Parathyroid adenoma (tissue), 2 donors: ENCODE data around the gene NPY4R.
"Not testable (repeated sequence)": the region's sequence is repeated elsewhere in the genome, so short reads cannot be mapped to it uniquely, and the experiment has no call there.

ENCODE experiments used
- H2AFZ ChIP-seq: fragments of 300-600 bp; sonication (generic); one replicate; pipeline ENCODE4 v1.7.0; 2017; ENCODE audit warnings: antibody characterized with exemption, mild to moderate bottlenecking
- H3K27ac ChIP-seq: fragments of 300-600 bp; sonication (generic); one replicate; pipeline ENCODE4 v1.7.0; 2017
- H3K27me3 ChIP-seq: fragments of 300-600 bp; sonication (generic); one replicate; pipeline ENCODE4 v1.7.0; 2017; ENCODE audit warnings: low read length; ENCODE audit not compliant: control insufficient read depth, insufficient read depth
- H3K36me3 ChIP-seq: fragments of 300-600 bp; sonication (generic); one replicate; pipeline ENCODE4 v1.7.0; 2017; ENCODE audit warnings: low read length; ENCODE audit not compliant: control insufficient read depth, insufficient read depth
- H3K4me1 ChIP-seq: fragments of 300-600 bp; sonication (generic); one replicate; pipeline ENCODE4 v1.7.0; 2017; ENCODE audit warnings: control low read depth
- H3K4me2 ChIP-seq: fragments of 300-600 bp; sonication (generic); one replicate; pipeline ENCODE4 v1.7.0; 2017; ENCODE audit warnings: low read length
- H3K4me3 ChIP-seq: fragments of 300-600 bp; sonication (generic); one replicate; pipeline ENCODE4 v1.7.0; 2017; ENCODE audit warnings: low read depth, low read length
- H3K79me2 ChIP-seq: fragments of 300-600 bp; sonication (generic); one replicate; pipeline ENCODE4 v1.7.0; 2017; ENCODE audit warnings: control low read depth
- H3K9ac ChIP-seq: fragments of 300-600 bp; sonication (generic); one replicate; pipeline ENCODE4 v1.7.0; 2017; ENCODE audit warnings: mild to moderate bottlenecking
- H3K9me3 ChIP-seq: fragments of 300-600 bp; sonication (generic); one replicate; pipeline ENCODE4 v1.7.0; 2017; ENCODE audit warnings: low read length; ENCODE audit not compliant: control insufficient read depth
- TF ChIP-seq, protein P1 (sequence below): fragments of 300-600 bp; sonication (generic); IDR thresholded peaks from one replicate; pipeline ENCODE4 v1.7.0; 2017; ENCODE audit warnings: antibody characterized with exemption, mild to moderate bottlenecking
- donor health status: primary hyperparathyroidism.

NPY4R gene

DNA sequence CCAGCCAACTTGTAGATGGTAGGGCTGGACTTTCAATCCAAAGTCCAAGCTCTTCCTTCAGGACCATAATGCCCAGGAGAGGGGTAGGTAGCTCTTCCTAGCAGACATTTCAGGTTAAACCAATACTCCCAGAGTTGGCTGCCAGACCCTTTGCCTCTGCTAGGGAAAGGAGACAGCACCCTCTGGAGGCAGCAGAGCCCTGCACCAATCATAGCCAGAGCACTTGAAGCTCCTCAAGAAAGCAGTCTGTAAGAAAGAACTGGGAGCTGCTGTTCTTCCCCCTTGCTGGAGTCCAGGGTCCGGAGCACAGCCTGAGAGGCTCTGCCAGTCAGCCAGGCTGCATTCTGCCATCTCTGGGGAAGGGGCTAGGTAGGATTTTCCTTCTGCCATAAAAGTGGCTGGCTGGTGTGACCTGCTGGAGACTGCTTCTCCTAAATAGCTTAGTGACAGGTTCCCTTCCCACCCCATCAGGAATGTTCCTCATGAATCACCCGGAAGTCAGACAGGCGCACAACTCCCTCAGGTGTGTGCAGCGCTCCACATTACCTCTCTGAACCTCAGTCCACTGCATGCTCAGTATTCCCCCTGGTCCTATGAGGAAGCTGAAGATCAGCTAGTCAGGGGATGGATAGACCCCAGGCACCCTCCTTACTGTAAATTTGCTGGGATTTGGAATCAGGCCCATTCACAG lies 2.5 kb upstream of the NPY4R start:
- H3K79me2 ChIP-seq, H3K27ac ChIP-seq, H3K4me2 ChIP-seq, H3K27me3 ChIP-seq, H3K9me3 ChIP-seq, H2AFZ ChIP-seq, H3K9ac ChIP-seq, H3K4me3 ChIP-seq, H3K36me3 ChIP-seq, H3K4me1 ChIP-seq: not testable (repeated sequence)
- TF ChIP-seq, protein P1, sequence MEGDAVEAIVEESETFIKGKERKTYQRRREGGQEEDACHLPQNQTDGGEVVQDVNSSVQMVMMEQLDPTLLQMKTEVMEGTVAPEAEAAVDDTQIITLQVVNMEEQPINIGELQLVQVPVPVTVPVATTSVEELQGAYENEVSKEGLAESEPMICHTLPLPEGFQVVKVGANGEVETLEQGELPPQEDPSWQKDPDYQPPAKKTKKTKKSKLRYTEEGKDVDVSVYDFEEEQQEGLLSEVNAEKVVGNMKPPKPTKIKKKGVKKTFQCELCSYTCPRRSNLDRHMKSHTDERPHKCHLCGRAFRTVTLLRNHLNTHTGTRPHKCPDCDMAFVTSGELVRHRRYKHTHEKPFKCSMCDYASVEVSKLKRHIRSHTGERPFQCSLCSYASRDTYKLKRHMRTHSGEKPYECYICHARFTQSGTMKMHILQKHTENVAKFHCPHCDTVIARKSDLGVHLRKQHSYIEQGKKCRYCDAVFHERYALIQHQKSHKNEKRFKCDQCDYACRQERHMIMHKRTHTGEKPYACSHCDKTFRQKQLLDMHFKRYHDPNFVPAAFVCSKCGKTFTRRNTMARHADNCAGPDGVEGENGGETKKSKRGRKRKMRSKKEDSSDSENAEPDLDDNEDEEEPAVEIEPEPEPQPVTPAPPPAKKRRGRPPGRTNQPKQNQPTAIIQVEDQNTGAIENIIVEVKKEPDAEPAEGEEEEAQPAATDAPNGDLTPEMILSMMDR, result peak; percentile 23

DNA sequence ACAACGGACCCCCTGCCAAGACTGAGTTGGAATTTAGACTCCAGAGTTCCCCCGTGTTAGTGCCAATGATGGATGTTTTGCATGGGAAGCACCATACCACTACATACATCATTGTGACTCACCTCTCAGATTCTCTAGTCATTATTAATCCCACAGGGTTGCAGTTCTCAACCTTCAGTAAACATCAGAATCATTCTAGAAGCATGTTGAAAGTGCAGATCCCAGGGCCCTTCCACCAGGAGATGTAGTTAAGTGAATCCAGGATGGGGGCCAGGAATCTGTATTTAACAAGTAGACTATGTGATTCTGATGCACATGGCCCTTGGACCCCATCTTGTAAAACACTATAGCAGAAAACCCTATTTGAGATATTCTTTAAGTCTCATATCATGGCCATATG lies 2.1 kb downstream of the NPY4R start:
- not testable (repeated sequence) for H3K79me2 ChIP-seq, H3K4me1 ChIP-seq, H3K4me2 ChIP-seq, H3K9ac ChIP-seq, H3K4me3 ChIP-seq, H3K27me3 ChIP-seq, H3K36me3 ChIP-seq, H2AFZ ChIP-seq, H3K27ac ChIP-seq, H3K9me3 ChIP-seq

DNA sequence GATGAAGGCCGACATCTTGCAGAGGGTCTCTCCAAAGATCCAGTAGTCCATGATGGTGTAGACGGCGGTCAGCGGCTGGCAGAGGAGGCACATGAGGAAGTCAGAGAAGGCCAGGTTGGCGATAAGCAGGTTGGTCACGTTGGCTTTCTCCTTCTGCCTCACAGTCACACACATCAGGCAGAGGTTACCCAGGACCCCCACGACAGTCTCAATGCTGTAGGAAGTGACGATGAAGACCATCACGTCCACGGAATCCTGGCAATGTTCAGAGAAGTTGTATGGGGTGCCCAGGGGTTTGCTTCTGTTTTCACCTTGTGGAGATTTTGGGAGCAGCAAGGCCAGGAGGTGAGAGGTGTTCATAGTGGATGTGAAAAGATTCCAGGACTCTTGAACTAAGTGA lies 3.5 kb downstream of the NPY4R start:
- not testable (repeated sequence) for H3K4me2 ChIP-seq, H3K4me3 ChIP-seq, H3K79me2 ChIP-seq, H3K9ac ChIP-seq, H3K4me1 ChIP-seq, H3K9me3 ChIP-seq, H3K27ac ChIP-seq, H3K27me3 ChIP-seq, H2AFZ ChIP-seq, H3K36me3 ChIP-seq

DNA sequence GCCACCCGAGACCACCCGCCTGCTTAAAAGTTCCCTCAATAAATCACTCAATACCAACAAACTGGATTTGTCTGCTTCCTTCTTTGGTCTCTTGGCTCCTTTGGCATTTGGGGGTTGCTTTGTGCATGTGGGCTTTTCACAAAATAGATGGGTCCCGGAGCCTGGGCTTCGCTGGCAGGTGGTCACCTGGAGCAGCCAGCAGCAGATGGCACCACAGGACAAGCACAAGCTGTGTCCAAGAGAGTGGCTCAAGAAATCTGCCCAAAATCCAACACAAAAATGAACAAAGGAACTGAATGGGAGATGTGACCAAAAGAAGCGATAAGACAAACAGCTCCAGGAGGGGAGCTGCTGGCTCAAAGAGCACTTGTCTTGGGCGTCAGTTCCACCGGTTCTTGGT lies 6.2 kb downstream of the NPY4R start:
- not testable (repeated sequence) for H3K79me2 ChIP-seq, H3K27ac ChIP-seq, H3K4me1 ChIP-seq, H3K4me2 ChIP-seq, H2AFZ ChIP-seq, H3K4me3 ChIP-seq, H3K9me3 ChIP-seq, H3K27me3 ChIP-seq, H3K9ac ChIP-seq, H3K36me3 ChIP-seq

GRCh38 chr10:46457071-46457470 lies 8.7 kb downstream of the NPY4R start:
- not testable (repeated sequence) for H2AFZ ChIP-seq, H3K27ac ChIP-seq, H3K27me3 ChIP-seq, H3K4me2 ChIP-seq, H3K9me3 ChIP-seq, H3K36me3 ChIP-seq, H3K4me1 ChIP-seq, H3K79me2 ChIP-seq, H3K9ac ChIP-seq, H3K4me3 ChIP-seq

DNA sequence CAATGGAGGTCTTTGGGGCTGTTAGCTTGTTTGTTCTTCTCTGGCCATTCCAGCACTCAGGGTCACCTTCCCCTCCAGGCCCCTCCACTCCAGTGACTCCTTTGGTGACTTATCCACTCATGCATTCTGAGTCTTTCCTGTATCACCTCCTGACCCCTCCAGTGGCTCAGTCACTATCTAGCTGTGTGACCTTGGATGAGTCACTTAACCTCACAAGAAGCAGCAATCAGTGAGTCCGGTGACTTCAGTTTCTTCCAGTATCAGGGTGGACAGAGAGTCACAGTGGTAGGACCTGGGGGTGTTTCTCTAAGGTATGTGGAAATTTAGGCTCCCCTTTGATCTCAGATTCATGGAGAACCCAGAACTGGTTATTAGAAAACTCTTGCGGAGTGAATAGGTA lies 9.8 kb downstream of the NPY4R start:
- H3K79me2 ChIP-seq, H3K9ac ChIP-seq, H3K9me3 ChIP-seq, H3K27ac ChIP-seq, H3K4me3 ChIP-seq, H3K4me2 ChIP-seq, H3K4me1 ChIP-seq, H3K27me3 ChIP-seq, H3K36me3 ChIP-seq, H2AFZ ChIP-seq: not testable (repeated sequence)

- not testable (repeated sequence) for H3K36me3 ChIP-seq, H3K9ac ChIP-seq, H3K4me3 ChIP-seq, H2AFZ ChIP-seq, H3K9me3 ChIP-seq, H3K4me1 ChIP-seq, H3K27ac ChIP-seq, H3K79me2 ChIP-seq, H3K27me3 ChIP-seq, H3K4me2 ChIP-seq
These were observed 14.4 kb downstream of the NPY4R start for GRCh38 chr10:46451365-46451764.

DNA sequence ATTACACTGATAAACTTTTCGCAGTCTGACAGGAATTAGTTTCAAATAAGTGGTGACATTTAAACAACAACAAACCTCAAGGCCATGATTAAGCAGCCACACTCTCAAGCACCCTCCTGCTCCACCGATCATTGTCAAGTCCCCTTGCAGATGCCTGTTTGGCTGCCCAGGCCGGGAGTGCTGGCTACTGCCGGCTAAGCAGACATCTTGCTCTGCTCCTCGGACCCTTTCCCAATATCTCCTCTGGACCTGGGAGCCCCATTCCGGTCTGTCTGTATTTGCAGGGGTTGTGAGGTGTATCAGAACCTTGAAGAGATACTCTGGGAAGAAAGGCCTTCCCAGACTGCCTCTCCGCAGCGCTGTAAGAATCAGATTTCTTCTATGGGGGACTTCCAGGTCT lies 14.9 kb downstream of the NPY4R start:
- not testable (repeated sequence) for H3K36me3 ChIP-seq, H3K9ac ChIP-seq, H2AFZ ChIP-seq, H3K4me3 ChIP-seq, H3K4me2 ChIP-seq, H3K27me3 ChIP-seq, H3K27ac ChIP-seq, H3K9me3 ChIP-seq, H3K79me2 ChIP-seq, H3K4me1 ChIP-seq

- not testable (repeated sequence) for H3K27me3 ChIP-seq, H2AFZ ChIP-seq, H3K9ac ChIP-seq, H3K9me3 ChIP-seq, H3K79me2 ChIP-seq, H3K36me3 ChIP-seq, H3K4me1 ChIP-seq, H3K4me3 ChIP-seq, H3K27ac ChIP-seq, H3K4me2 ChIP-seq
These were observed 18.3 kb downstream of the NPY4R start for GRCh38 chr10:46447439-46447838.

DNA sequence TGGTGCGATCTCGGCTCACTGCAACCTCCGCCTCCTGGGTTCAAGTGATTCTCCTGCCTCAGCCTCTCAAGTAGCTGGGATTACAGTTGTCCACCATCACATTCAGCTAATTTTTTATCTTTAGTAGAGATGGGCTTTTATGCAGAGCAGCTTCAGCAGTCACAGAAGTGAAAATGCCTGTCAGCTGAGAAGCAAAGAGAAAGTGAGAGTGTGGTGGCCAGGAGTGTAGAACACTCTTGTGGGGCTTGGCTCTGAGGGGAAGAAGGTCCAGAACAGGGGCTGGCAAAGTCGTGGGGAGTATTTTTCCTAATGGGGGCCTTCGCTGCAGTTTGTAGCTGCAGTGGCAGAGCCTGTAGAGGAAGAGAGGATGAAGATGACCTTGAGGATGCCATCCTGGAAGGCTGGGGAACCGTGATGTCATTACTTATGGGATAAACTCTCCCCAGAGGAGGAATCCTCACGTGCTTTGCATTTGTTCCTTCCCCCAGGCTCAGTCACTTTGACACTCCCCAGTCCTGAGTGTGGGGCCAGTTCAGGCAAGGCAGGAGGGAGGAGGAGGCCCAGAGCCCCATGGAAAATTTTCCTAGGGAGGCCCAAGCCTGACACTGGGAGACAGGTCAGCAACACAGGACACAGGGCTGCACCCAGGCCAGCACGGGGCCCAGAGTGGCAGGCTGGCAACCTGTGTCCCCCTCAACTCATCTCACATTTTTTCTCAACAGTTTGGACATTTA lies 20.2 kb downstream of the NPY4R start:
- H3K9me3 ChIP-seq, H3K79me2 ChIP-seq, H3K27me3 ChIP-seq, H3K4me2 ChIP-seq, H3K9ac ChIP-seq, H3K36me3 ChIP-seq, H3K27ac ChIP-seq, H2AFZ ChIP-seq, H3K4me3 ChIP-seq, H3K4me1 ChIP-seq: not testable (repeated sequence)
